GM19372 (cell line): ENCODE data around the gene BIRC7.
A peak's percentile ranks its signal among the peaks of the same experiment; 100 is the strongest.

ENCODE experiments used
- ATAC-seq: cut with Tn5 transposase; IDR thresholded peaks from one replicate; pipeline ENCODE4 v1.9.1; 2021; ENCODE audit warnings: mild to moderate bottlenecking, low read depth, moderate library complexity; ENCODE audit not compliant: unreplicated experiment

The BIRC7 gene

GRCh38 chr20:63261795-63262528 is 26.3 kb downstream of the BIRC7 start:
- no peak for ATAC-seq

- no peak for ATAC-seq
These were observed 27.1 kb downstream of the BIRC7 start for GRCh38 chr20:63262836-63263235.

- ATAC-seq = no peak
These were observed 28.3 kb downstream of the BIRC7 start for GRCh38 chr20:63264000-63264399.

GRCh38 chr20:63264519-63264918 is 28.8 kb downstream of the BIRC7 start:
- no peak for ATAC-seq

- no peak for ATAC-seq
These were observed 30.3 kb downstream of the BIRC7 start for GRCh38 chr20:63265891-63266515.

- no peak for ATAC-seq
These were observed 32.0 kb downstream of the BIRC7 start for GRCh38 chr20:63267691-63268090.

- no peak for ATAC-seq
These were observed 32.6 kb downstream of the BIRC7 start for GRCh38 chr20:63268256-63268655.

GRCh38 chr20:63268671-63269439 is 33.1 kb downstream of the BIRC7 start:
- ATAC-seq = no peak

- ATAC-seq = no peak
These were observed 34.0 kb downstream of the BIRC7 start for GRCh38 chr20:63269724-63270123.

GRCh38 chr20:63270606-63271325 is 35.1 kb downstream of the BIRC7 start:
- ATAC-seq = no peak

GRCh38 chr20:63272105-63273058 is 36.7 kb downstream of the BIRC7 start, which contains the start of gene ARFGAP1:
Gene ARFGAP1 (plus strand): TSS chr20:63272813. CDS start chr20:63275581, 2,768 bp downstream.
- peak; percentile 82 for ATAC-seq

GRCh38 chr20:63273059-63273579 is 37.4 kb downstream of the BIRC7 start:
- ATAC-seq = no peak

GRCh38 chr20:63273635-63274380 is 38.1 kb downstream of the BIRC7 start:
- ATAC-seq = no peak

- no peak for ATAC-seq
These were observed 38.9 kb downstream of the BIRC7 start for GRCh38 chr20:63274381-63275228.

GRCh38 chr20:63275825-63276224 is 40.1 kb downstream of the BIRC7 start:
- no peak for ATAC-seq

- ATAC-seq = no peak
These were observed 41.3 kb downstream of the BIRC7 start for GRCh38 chr20:63276956-63277355.

- no peak for ATAC-seq
These were observed 42.0 kb downstream of the BIRC7 start for GRCh38 chr20:63277466-63278272.
